Uterine smooth muscle cell (primary cell): ENCODE results near the gene TMEM244. TPM values are rescaled to one million over a fixed set of nuclear protein-coding genes. Genes with fewer than 3 reads are reported as not detected.

Source experiments
- total RNA-seq: library from RNA; depleted of rRNA; stranded (reverse); fragments of >200 nt; gene quantifications from 2 replicates; pipeline ENCODE4 v1.2.3, GENCODE V29; 2014

Gene TMEM244, protein sequence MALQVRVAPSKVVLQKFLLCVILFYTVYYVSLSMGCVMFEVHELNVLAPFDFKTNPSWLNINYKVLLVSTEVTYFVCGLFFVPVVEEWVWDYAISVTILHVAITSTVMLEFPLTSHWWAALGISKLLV
- 0.66 TPM in 1 of 2 replicates, not detected in the other for total RNA-seq

DNA sequence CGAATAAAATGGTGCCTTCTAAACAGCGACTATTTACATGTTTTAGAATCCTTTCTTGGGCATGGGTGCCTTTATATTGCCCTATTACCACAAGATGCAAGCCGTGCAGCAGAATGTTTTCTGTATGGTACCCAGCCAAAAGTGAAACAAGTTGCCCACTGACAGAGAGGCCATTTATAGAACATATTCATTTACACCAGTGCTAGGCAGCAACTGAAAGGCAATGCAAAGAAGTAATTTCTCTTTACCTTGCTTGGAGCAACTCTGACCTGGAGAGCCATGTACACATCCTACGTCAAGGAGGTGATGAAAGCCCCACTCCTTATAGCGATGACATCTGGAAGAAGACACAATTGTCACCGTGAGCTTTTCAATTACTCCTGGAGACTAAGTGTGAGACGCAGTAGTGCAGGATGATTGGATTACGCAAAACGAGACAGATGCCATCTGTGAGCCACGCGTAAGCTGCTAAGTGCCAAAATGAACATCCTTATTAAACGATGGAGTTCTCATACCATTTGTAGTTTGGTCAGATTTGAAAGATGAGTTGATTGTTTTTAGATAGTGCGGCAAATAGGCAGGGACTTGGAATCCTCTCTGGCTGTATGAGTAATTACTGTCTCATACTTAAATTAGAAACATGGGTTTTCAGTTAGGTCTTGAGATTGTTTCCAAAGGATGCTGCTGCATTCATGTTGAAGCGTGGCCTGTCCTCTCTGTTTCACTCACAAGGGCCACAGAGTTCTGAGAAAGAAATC lies at the start of gene TMEM244:
TMEM244 (minus strand) TSS at position 408 of the 758 bp plus-strand sequence; CDS start at position 281, 127 bp downstream.

Other genes with a start within 250 kb of the TMEM244 start
- 45.6 and 90.2 TPM in 2 replicates for gene ARHGAP18, start 151.1 kb downstream of the TMEM244 start, total RNA-seq
- 4.8 and 5.0 TPM in 2 replicates for gene L3MBTL3, start 157.3 kb upstream of the TMEM244 start, total RNA-seq